Activated CD8-positive, alpha-beta memory T cell treated with anti-CD3 and anti-CD28 coated beads, Interleukin-2, amount 50 U/mL, for 48 hours (primary cell): ENCODE results near the gene AP3M1.
A peak's percentile ranks its signal among the peaks of the same experiment; 100 is the strongest.
"Not testable (repeated sequence)": the region's sequence is repeated elsewhere in the genome, so short reads cannot be mapped to it uniquely, and the experiment has no call there.

Source experiments
- DNase-seq: peaks from one replicate; pipeline ENCODE4 v3.0.0-alpha.2; 2020

The AP3M1 gene

GRCh38 chr10:74150204-74150989, at the start of gene AP3M1:
Gene AP3M1 (minus strand): TSS chr10:74150828. CDS start chr10:74138379, 12,449 bp downstream.
- DNase-seq, result peak; percentile 87

- no peak for DNase-seq
Observed at GRCh38 chr10:74199315-74199714, 48.7 kb upstream of the AP3M1 start.

- DNase-seq, result no peak
Observed at GRCh38 chr10:74194999-74195398, 44.4 kb upstream of the AP3M1 start.

DNA sequence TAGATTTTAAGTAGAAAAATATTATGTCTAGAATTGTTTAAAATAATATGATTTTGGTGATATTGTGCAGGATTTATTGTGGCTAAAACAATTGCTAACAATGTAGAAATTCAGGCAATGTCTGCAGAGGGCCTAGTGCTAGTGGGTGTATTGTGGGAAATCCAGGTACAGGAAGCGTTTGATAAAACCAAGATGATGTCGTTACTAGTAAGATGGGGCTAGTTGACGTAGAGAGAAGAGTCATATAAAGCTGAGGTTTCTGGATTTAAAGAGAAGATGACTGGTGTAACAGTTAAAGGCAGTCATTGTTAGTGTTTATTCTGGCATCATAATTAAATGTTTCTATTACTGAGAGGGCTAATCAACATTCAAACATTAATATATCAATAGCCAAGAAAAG, 43.9 kb upstream of the AP3M1 start:
- no peak for DNase-seq

- no peak for DNase-seq
Observed at GRCh38 chr10:74190494-74190893, 39.9 kb upstream of the AP3M1 start.

DNA sequence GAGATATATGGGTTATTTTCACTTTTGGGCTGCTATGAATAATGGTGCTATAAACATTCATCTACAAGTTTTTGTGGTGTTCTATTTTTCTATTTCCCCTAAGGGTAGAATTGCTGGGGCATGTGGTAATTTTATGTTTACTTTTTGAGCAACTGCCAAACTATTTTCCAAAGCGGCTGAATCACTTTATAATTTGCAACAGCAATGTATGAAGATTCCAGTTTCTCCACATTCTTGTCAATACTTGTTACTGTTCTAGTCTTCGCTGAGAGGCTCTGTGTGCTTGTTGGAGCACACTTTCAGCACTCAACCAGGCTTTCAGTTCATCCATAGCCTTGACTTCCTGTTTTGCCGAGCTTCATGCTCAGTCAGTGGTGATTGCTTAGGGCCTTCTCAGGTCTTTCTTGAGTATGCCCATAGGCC, 39.4 kb upstream of the AP3M1 start:
- no peak for DNase-seq

DNA sequence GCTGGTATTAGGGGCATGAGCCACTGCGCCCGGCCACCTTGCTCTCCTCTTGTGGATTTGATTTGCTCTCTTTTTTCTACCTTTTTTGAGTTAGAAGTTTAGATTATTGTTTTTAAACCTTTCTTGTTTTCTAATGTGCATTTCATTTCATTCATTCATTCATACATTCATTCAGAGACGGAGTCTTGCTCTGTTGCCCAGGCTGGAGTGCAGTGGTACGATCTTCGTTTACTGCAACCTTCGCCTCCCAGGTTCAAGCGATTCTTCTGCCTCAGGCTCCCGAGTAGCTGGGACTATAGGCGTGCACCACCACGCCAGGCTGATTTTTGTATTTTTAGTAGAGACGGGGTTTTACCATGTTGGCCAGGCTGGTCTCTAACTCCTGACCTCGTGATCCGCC, 38.0 kb upstream of the AP3M1 start:
- DNase-seq, result not testable (repeated sequence)

DNA sequence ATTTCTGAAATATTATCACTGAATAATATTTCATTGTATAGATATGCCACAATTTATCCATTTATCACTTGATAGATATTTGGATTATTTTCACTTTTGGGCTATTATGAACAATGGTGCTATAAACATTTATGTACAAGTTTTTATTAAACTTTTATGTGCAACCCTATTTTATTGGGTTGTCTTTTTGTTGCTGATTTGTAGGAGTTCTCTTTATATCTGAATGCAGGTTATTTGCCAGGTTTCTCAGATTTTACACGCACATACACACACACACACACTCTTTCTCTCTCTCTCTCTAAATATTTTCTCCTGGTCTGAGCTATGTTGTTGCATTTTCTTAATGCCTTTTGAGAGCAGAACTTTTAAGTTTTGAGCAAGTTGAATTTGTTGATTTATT, 36.6 kb upstream of the AP3M1 start:
- DNase-seq, result no peak

GRCh38 chr10:74186678-74187077, 36.0 kb upstream of the AP3M1 start:
- DNase-seq, result no peak

DNA sequence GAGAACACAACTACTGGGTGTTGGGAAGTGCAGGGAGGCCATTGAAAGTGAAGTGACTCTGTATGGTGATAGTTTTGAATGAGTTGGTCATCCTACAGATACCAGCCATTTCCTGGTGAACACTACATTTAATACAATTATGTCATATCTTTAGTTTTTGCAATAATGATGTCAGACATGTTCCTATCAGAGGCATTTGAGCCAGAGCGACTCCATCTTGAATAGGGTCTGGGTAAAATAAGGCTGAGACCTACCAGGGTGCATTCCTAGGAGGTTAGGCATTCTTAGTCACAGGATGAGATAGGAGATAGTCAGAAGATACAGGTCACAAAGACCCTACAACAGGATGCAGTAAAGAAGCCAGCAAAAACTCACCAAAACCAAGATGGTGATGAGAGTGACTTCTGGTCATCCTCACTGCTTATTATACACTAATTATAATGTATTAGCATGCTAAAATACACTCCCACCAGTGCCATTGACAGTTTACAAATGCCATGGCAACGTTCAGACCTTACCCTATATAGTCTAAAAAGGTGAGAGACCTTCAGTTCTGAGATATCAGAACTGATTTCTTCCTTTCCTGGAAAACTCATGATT, 28.6 kb upstream of the AP3M1 start:
- DNase-seq, result no peak

- no peak for DNase-seq
Observed at GRCh38 chr10:74178042-74178791, 27.6 kb upstream of the AP3M1 start.

- DNase-seq, result peak; percentile 79
Observed at GRCh38 chr10:74177140-74177677, 26.6 kb upstream of the AP3M1 start.

GRCh38 chr10:74176380-74177139, 25.9 kb upstream of the AP3M1 start:
- peak; percentile 95 for DNase-seq

DNA sequence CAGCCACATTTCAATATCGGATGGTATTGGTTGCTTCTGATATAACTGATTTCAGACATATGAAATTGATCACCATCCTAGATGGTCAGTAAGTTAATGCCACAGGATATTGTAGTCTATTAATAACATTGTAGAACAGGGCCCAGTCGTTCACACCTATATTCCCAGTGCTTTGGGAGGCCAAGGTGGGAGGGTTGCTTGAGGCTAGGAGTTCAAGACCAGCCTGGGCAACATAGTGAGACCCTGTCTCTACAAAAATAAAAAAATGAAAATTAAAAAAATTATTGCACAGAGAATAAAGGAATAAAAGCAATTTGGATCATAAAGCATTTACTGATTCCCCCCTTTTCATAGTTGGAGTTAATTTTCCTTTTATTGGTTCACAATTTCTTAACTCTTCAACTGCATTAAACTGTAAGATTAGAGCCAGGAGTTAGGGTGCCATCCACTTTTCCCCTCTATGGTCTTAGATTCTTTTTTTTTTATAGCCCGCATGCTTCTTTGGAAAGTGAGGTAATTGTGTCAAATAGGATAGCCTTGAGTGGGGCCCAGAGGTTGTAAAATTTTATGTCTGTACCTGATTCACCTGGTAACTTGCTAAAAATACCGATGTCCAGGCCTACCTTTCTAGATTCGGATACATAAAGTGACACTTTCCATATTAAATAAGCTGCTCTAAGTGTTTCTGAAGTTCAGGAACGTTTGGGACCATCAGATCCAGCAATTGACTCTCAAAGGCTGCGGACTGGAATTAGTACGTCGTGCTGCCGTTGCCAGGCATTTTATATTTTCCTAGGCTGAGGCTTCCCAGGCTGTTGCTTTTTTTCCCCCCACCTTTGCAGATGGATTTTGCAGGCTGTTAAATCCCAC, 25.1 kb upstream of the AP3M1 start:
- no peak for DNase-seq

DNA sequence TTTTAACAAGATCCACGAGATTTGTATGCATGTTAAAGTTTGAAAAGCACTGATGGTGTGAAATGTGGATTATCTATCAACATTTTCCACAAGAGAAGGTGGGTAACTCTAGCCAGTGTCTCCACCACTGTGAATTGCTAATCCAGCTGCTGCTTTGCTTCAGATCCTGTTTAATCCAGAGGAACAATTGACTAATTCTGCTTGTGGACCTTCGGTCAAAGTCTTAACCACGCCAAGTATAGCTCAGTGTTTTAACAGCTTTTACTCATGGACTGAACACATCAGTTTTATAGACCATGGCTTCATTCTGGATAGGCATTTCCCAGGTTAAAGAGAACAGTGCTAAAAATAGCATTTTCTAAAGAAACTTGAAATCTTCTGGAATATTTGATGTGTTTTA, 23.9 kb upstream of the AP3M1 start:
- no peak for DNase-seq

- DNase-seq, result no peak
Observed at GRCh38 chr10:74171625-74172024, 21.0 kb upstream of the AP3M1 start.

DNA sequence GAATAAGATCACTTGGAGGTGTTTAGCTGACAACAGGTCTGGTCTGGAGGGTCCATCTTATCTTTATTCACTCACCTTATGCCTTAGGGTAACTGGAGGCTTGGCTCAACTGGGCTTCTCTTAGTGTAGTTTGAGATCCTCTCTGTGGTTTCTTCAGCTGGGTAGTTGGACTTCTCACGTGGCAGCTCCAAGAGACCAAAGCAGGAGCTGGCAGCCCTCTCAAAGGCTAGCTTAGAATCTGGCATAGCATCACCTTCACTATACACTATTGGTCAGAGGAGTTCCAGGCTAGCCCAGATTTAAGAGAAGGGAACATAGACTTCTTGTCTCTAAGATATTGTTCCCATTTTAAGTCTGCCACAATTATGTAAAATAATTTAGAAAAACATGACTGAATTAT, 16.8 kb upstream of the AP3M1 start:
- DNase-seq, result no peak

- DNase-seq, result no peak
Observed at GRCh38 chr10:74165530-74165901, 14.9 kb upstream of the AP3M1 start.

- no peak for DNase-seq
Observed at GRCh38 chr10:74164716-74165529, 14.3 kb upstream of the AP3M1 start.

DNA sequence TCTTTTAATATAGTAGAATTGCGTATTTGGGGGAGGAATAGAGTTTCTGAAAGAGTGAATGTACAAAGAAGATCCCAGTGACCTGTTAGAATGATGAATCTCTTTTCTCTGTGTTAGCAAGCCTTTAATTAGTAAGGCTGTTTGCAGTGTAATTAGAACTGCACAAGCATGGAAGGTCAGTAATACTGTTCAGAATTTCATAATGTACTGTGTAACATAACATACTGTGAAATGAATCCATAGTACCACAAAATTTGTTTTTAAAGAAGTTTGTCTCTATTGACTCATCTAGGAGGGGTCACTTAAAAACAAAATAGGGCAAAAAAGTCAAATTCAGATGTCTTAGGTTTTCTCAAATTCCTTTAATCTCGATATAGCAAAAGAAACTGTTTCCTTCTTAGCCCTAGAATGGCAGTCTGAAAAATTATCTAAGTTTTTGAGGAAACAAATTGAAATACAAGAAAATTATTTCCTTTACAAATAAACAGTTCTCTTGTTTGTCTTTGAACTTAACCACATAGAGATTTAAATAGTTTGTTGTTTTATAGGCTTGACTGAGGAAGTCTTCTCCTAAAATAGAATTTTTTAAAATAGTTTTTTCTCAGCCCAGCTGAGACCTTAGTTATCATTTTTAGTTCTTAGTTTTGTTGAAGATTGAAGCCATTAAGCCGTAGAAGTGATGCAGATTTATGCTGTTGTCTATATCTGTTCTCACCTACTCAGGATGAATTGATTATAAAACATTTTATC, 12.9 kb upstream of the AP3M1 start:
- DNase-seq, result no peak
